ENCODE results near the gene PRKG1. TPM values are rescaled to one million over a fixed set of nuclear protein-coding genes. Genes with fewer than 3 reads are reported as not detected.

PRKG1 gene
- total RNA-seq, 4 donors from 2014 or later: 0.63 to 4.3 (median 2.1) TPM

DNA sequence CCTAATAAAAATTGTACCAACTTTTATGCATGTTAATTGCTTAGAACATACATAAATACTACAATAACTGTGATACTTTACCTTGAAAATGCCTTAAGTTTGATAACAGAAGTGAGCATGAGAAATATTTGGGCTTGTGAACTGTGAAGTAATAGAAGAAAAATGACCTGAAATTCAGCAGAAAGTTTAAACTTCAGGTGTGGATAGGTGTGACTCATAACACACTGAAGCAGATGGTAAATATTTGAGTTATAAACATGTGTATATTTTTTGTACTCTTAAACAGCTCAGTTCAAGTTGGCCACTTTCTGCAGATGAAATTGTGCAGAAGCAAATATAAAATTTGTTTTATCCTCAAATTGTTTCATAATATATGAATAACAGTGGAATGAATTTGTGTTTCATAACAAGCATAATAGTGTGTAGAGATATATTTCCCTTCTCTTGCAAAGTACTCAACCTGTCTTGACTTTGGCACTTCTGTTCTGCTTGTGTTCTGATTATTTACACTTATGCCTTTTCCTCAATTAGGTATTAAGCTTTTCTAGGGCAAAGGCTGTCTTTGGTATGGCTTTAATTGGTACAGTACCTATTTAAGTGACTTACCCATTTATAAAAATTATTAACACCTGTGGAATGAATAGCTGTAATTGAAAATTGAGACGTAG lies 122.4 kb downstream of the PRKG1 start:
- no peak overlapping the region for H3K4me3 ChIP-seq (ENCODE audit: low read depth, poor library complexity, severe bottlenecking)
- no peak for DNase-seq (ENCODE audit: low spot score in 2 of 2)
- intact Hi-C loops (cut with DNase I; ENCODE audit: low total_unique reads): no loop called here
- TF ChIP-seq CTCF (IDR thresholded peaks at IDR 0.05): no peak
- TF ChIP-seq POLR2A (IDR thresholded peaks at IDR 0.05): no peak
- 95 to 97% methylated on average over 1 of the region's 1 CpG for WGBS, 2 donors

DNA sequence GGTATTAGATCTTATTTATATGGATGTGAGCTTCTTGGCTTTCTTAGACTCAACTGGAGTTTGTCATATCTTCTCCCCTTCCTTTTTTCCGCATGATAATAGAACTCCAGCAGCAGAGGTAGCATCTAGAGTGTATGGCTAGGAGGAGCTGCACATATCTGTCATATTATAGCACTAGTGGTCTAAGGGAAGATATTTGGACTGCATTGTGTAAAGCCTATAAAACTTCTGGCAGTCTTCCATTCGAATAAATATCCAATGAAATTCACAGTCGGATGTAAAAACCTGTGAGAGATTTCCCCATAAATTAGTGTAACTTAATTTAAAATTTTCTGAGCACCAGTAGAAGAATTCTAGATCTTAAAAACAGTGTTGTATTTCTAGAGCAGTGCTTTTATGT lies 123.9 kb downstream of the PRKG1 start:
- no peak for TF ChIP-seq CTCF (IDR thresholded peaks at IDR 0.05)
- TF ChIP-seq POLR2A (IDR thresholded peaks at IDR 0.05): no peak
- H3K4me3 ChIP-seq (ENCODE audit: low read depth, poor library complexity, severe bottlenecking): no peak overlapping the region
- intact Hi-C loops (cut with DNase I; ENCODE audit: low total_unique reads): no loop called here
- WGBS, 2 donors: 88 to 90% methylated on average over 3 of the region's 3 CpGs
- DNase-seq (ENCODE audit: low spot score in 2 of 2): no peak

DNA sequence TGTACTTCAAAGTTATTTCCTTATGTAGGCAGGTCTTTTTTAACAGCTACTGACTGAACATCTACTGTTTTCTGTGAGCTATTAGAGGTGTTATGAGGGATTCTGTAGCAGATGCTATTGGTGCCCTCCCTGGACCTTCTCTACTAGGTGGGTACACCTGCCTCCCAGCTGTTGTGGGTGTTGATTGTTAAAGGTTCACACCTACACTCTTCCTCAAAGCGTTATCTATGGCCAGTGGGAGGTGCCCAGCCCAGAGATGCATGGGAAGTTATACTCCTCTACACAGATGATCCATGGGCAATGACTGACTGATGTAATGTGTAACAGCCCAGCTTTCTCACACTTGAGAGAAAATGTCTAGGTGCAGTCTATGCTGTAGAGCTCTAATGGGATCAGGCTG lies 127.7 kb downstream of the PRKG1 start:
- no peak for DNase-seq (ENCODE audit: low spot score in 2 of 2)
- TF ChIP-seq POLR2A (IDR thresholded peaks at IDR 0.05): no peak
- TF ChIP-seq CTCF (IDR thresholded peaks at IDR 0.05): no peak
- WGBS, 2 donors: 74 to 100% methylated on average over 1 of the region's 1 CpG
- intact Hi-C loops (cut with DNase I; ENCODE audit: low total_unique reads): no loop called here
- H3K4me3 ChIP-seq (ENCODE audit: low read depth, poor library complexity, severe bottlenecking): no peak overlapping the region

- 91 to 92% methylated on average over 2 of the region's 2 CpGs for WGBS, 2 donors
- intact Hi-C loops (cut with DNase I; ENCODE audit: low total_unique reads): no loop called here
- DNase-seq (ENCODE audit: low spot score in 2 of 2): no peak
- no peak overlapping the region for H3K4me3 ChIP-seq (ENCODE audit: low read depth, poor library complexity, severe bottlenecking)
- TF ChIP-seq POLR2A (IDR thresholded peaks at IDR 0.05) (no peak), CTCF (IDR thresholded peaks at IDR 0.05) (no peak)
These were observed 129.1 kb downstream of the PRKG1 start for GRCh38 chr10:51203359-51203758.

DNA sequence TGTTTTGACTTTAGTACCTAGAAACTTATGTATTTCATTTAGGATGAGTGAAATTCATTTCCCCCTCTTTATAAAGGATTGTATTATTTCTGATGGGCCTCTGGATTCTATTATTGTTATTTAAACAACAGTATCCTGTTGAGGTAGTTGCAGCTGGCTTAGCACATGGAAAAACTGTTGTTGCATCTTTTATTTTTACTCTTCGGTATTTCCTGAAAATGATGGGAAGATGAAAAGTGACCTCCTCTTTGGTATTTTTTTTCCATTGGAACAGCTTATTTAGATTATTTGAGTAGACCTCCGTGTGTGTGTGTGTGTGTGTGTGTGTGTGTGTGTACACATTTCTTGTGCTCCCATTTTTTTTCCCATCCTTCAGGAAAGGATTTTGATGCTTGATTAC lies 129.8 kb downstream of the PRKG1 start:
- H3K4me3 ChIP-seq (ENCODE audit: low read depth, poor library complexity, severe bottlenecking): no peak overlapping the region
- TF ChIP-seq POLR2A (IDR thresholded peaks at IDR 0.05) (no peak), CTCF (IDR thresholded peaks at IDR 0.05) (no peak)
- no peak for DNase-seq (ENCODE audit: low spot score in 2 of 2)
- 62 to 66% methylated on average over 2 of the region's 2 CpGs for WGBS, 2 donors
- intact Hi-C loops (cut with DNase I; ENCODE audit: low total_unique reads): no loop called here

DNA sequence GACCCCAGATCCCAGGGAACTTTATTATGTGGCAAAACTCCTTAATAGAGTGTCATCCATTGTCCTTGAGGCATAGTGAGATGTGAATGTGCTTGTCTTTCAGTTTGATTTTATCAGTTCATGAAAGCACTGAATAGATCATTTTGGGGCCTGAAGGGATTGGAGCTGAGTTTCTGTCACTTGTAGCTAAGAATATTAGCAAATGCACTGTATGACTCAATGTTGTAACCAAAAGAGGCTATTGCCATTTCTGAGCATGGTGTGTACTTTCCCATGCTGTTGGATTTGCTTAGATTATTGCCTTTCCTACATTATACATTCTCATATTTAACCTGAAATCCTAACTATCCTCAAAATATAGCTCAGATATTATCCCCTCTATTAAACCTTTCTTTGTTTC lies 130.4 kb downstream of the PRKG1 start:
- no peak for DNase-seq (ENCODE audit: low spot score in 2 of 2)
- no peak overlapping the region for H3K4me3 ChIP-seq (ENCODE audit: low read depth, poor library complexity, severe bottlenecking)
- intact Hi-C loops (cut with DNase I; ENCODE audit: low total_unique reads): no loop called here
- TF ChIP-seq POLR2A (IDR thresholded peaks at IDR 0.05): no peak
- TF ChIP-seq CTCF (IDR thresholded peaks at IDR 0.05): no peak
